ENCODE measurements around the gene ADGRF5.

DNA sequence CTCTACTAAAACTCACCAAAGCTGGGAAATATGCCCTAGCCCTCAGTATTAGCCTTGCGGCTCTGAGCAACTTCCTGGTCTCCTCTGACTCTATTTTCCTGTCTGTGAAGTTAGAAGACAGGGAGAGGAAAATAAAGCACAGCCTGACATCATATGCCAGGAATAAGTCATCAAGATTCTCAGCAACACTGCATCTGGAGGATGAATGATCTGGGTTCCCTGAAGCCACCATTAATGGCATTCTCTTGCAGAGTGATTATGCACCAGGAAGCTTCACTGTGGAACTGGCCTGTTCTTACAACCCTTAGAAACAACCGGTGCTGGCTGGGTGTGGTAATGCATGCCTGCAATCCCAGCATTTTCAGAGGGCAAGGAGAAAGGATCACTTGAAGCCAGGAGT lies 12.4 kb downstream of the ADGRF5 start:
- TF ChIP-seq POLR2AphosphoS5 (IDR thresholded peaks at IDR 0.05; ENCODE audit: low read depth, low read length): no peak
- no peak for TF ChIP-seq POLR2A (IDR thresholded peaks at IDR 0.05; ENCODE audit: low read depth, low read length)
